ENCODE results near the gene UBXN10.

DNA sequence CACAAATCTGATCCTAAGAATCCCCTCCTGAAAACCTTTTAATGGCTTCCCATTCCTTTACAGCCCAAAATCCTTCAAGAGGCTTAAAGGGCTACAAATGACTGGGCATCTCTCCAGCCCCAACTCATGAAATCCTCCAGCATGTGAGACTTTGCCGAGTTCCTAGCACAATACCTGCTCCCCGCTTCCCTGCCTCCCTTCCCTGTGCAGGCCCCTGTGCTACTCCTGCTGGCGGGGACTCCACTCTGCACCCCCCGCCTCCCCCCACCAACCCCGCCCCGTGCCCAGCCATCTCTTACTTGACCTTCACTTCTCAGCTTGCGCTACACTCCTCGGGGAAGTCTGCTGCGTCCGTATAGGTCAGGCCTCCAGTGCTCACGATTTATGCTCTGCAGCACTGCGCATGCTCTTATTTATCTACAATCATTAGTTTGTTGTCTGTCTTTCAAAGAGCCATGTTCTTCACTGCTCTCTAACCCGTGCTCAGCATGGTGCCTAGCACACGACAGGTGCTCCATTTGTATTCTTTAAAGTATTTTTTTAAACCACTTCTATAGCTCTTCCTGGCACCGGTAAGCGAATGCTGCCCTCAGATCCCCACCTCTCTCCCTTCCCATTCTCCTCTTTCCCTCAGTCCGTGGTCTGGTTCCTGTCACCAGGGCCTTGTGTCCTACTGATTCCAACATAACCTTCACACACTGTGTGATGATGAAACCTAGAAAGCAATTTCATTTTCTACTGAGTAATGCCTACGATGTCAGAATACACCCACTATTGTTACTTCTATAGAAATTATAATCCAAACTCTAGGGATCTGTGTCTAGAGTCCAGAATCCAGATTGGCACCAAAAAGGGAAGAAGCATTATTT is 37.9 kb downstream of the UBXN10 start:
- TF ChIP-seq, protein P1, sequence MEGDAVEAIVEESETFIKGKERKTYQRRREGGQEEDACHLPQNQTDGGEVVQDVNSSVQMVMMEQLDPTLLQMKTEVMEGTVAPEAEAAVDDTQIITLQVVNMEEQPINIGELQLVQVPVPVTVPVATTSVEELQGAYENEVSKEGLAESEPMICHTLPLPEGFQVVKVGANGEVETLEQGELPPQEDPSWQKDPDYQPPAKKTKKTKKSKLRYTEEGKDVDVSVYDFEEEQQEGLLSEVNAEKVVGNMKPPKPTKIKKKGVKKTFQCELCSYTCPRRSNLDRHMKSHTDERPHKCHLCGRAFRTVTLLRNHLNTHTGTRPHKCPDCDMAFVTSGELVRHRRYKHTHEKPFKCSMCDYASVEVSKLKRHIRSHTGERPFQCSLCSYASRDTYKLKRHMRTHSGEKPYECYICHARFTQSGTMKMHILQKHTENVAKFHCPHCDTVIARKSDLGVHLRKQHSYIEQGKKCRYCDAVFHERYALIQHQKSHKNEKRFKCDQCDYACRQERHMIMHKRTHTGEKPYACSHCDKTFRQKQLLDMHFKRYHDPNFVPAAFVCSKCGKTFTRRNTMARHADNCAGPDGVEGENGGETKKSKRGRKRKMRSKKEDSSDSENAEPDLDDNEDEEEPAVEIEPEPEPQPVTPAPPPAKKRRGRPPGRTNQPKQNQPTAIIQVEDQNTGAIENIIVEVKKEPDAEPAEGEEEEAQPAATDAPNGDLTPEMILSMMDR (IDR thresholded peaks at IDR 0.05; ENCODE audit: insufficient read depth, low read depth, low read length), result no peak
- no peak for TF ChIP-seq EZH2 (IDR thresholded peaks at IDR 0.05; ENCODE audit: insufficient read depth, low read length)

Data from astrocyte (in vitro differentiated cells and primary cell).